ENCODE data around the gene KRTAP10-7. TPM values are rescaled to one million over a fixed set of nuclear protein-coding genes. Genes with fewer than 3 reads are reported as not detected.

Gene KRTAP10-7
- total and polyA plus RNA-seq, 4 experiments from 2014 or later: not detected

DNA sequence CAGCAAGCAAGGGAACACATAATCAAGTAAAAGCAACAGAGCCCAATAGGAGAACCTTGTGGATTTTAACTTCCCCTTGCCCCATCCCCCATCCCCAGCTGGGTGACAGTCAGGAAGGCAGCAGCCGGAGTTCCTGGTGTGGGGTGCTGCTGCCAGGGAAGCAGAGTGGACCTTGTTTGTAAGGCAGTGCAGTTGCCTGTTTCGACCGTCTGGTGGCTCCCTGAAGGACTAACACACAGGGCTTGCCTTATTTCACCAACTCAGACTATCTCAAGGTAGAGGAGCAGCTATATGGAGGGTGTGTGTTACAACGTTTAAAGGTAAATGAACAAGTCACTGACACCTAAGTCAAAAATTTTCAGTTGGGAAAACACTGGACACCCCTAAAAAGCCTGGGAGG lies 18.1 kb downstream of the KRTAP10-7 start:
- ChIA-PET POLR2A (ENCODE audit: partially characterized antibody) (interaction anchor here (1.0 to 5.4 kb wide), 13 partner anchors 12 to 124 kb away, joined by 3 to 89 read pairs (median 5); partner anchors contain the start of genes KRTAP10-12, KRTAP12-2, KRTAP12-3 and KRTAP12-4), CTCF (ENCODE audit: partially characterized antibody) (interaction anchor here (0.9 to 2.8 kb wide), 10 partner anchors 11 to 124 kb away, joined by 3 to 19 read pairs (median 7); partner anchors contain the start of genes KRTAP12-3 and KRTAP12-4)
- Histone ChIP-seq H3K4me3 (ENCODE audit: low read length in 2 of 2) (peak overlapping the region in 1 of 2 donors; percentile 12), H3K27me3 (ENCODE audit: insufficient read depth, low read length) (no peaks in the 10 kb centered on the region), H3K27ac (ENCODE audit: low read depth, low read length) (peak overlapping the region; percentile 40), H3K9me3 (ENCODE audit: control insufficient read depth in 1 of 2, low read length in 2 of 2) (no peaks in the 10 kb centered on the region), H3K4me1 (ENCODE audit: insufficient read depth, low read length) (peaks cover 43% of the 10 kb centered on the region), H3K36me3 (ENCODE audit: insufficient read depth, low read length) (no peaks in the 10 kb centered on the region)
- Mint-ChIP-seq H3K4me3 (peak overlapping the region; percentile 39 to 81 (median 68)), H3K9me3 (peaks cover 2 to 37% (median 30%) of the 10 kb centered on the region in 8 donors), H3K27ac (peak overlapping the region; percentile 83 to 96 (median 93)), H3K27me3 (no peaks in the 10 kb centered on the region), H3K4me1 (peaks cover 31 to 60% (median 48%) of the 10 kb centered on the region in 4 donors), H3K36me3 (peaks cover 22 to 31% of the 10 kb centered on the region in 2 donors)
- no peak for DNase-seq
- intact Hi-C loops (cut with micrococcal nuclease): loop anchor here (10.0 kb wide), 1 partner anchor 74 kb away; the partner anchor contains the start of gene KRTAP10-1

DNA sequence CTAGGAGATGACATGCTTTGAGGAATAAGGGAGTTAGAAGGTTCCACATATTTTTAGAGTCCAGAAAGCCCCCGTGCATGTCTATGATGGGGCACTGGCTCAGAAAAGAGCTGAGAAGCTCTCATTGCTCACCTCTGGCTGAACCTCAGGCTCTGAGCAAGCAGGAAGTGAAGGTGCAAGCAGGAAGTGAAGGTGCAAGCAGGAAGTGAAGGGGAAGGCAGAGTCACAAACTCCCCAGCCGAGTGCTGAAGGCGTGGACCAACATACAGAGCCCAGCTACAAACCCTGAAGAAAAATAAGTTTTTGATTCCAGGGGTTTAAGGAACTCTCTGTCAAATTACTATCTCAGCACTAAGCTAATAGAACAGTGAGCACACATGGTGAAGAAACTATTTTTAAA lies 18.5 kb downstream of the KRTAP10-7 start:
- no peaks in the 10 kb centered on the region for H3K27me3 ChIP-seq (ENCODE audit: insufficient read depth, low read length)
- ChIA-PET POLR2A (ENCODE audit: partially characterized antibody) (interaction anchor here (0.7 to 5.4 kb wide), 15 partner anchors 12 to 255 kb away, joined by 3 to 89 read pairs (median 5); partner anchors contain the start of genes KRTAP10-12, KRTAP12-2, KRTAP12-3 and KRTAP12-4), CTCF (ENCODE audit: partially characterized antibody) (interaction anchor here (0.9 to 2.8 kb wide), 11 partner anchors 11 to 124 kb away, joined by 3 to 19 read pairs (median 6); partner anchors contain the start of genes KRTAP12-3 and KRTAP12-4)
- peak overlapping the region; percentile 39 to 81 (median 68) for H3K4me3 Mint-ChIP-seq
- peaks cover 43% of the 10 kb centered on the region for H3K4me1 ChIP-seq (ENCODE audit: insufficient read depth, low read length)
- H3K4me3 ChIP-seq (ENCODE audit: low read length in 2 of 2): peak overlapping the region in 1 of 2 donors; percentile 12
- H3K9me3 ChIP-seq (ENCODE audit: control insufficient read depth in 1 of 2, low read length in 2 of 2): no peaks in the 10 kb centered on the region
- peaks cover 24 to 35% of the 10 kb centered on the region in 2 donors for H3K36me3 Mint-ChIP-seq
- H3K9me3 Mint-ChIP-seq: peaks cover 2 to 41% (median 34%) of the 10 kb centered on the region in 8 donors
- peaks cover 31 to 60% (median 50%) of the 10 kb centered on the region in 4 donors for H3K4me1 Mint-ChIP-seq
- H3K27ac Mint-ChIP-seq: peak overlapping the region; percentile 83 to 96 (median 93)
- H3K36me3 ChIP-seq (ENCODE audit: insufficient read depth, low read length): no peaks in the 10 kb centered on the region
- no peaks in the 10 kb centered on the region for H3K27me3 Mint-ChIP-seq
- peak overlapping the region; percentile 40 for H3K27ac ChIP-seq (ENCODE audit: low read depth, low read length)
- intact Hi-C loops (cut with micrococcal nuclease): loop anchor here (1.0 to 10.0 kb wide), 2 partner anchors 38 to 74 kb away; partner anchors contain the start of genes KRTAP10-1 and KRTAP12-3
- DNase-seq: peak; percentile 72 to 80 (median 78)

DNA sequence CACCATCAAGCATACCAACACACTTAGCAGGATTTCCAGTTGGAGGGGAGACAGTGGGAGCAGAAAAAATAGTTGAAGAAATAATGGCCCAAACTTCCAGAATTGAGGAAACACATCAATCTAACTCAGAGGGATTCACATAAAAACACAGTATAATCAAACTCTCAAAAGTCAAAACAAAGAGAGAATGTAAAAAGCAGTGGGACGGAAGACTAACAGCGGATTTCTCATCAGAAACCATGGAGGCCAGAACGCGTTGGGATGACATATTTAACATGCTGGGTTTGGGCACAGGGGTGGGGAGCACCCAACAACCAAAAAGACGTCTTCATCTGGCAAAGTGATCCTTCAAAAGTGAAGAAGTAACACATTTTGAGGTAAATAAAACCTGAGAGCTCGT lies 19.5 kb downstream of the KRTAP10-7 start:
- intact Hi-C loops (cut with micrococcal nuclease): loop anchor here (1.0 to 10.0 kb wide), 2 partner anchors 37 to 75 kb away; partner anchors contain the start of genes KRTAP10-1 and KRTAP12-3
- Histone ChIP-seq H3K27ac (ENCODE audit: low read depth, low read length) (no peak overlapping the region), H3K4me1 (ENCODE audit: insufficient read depth, low read length) (peaks cover 43% of the 10 kb centered on the region), H3K9me3 (ENCODE audit: control insufficient read depth in 1 of 2, low read length in 2 of 2) (no peaks in the 10 kb centered on the region), H3K36me3 (ENCODE audit: insufficient read depth, low read length) (no peaks in the 10 kb centered on the region), H3K27me3 (ENCODE audit: insufficient read depth, low read length) (no peaks in the 10 kb centered on the region), H3K4me3 (ENCODE audit: low read length in 2 of 2) (no peak overlapping the region)
- Mint-ChIP-seq H3K36me3 (peaks cover 26 to 43% of the 10 kb centered on the region in 2 donors), H3K4me3 (peak overlapping the region in 4 of 8 donors; percentile 22 to 81 (median 56)), H3K27me3 (no peaks in the 10 kb centered on the region), H3K9me3 (peaks cover 2 to 48% (median 42%) of the 10 kb centered on the region in 8 donors), H3K27ac (peak overlapping the region; percentile 50 to 96 (median 93)), H3K4me1 (peaks cover 31 to 61% (median 47%) of the 10 kb centered on the region in 4 donors)
- CTCF ChIA-PET (ENCODE audit: partially characterized antibody): interaction anchor here (0.7 to 2.8 kb wide), 5 partner anchors 12 to 123 kb away, joined by 3 to 19 read pairs (median 8); partner anchors contain the start of gene KRTAP12-4
- DNase-seq: no peak
- POLR2A ChIA-PET (ENCODE audit: partially characterized antibody): interaction anchor here (1.1 to 5.4 kb wide), 7 partner anchors 11 to 109 kb away, joined by 3 to 89 read pairs (median 16); partner anchors contain the start of genes KRTAP12-2, KRTAP12-3 and KRTAP12-4

GRCh38 chr21:44623575-44623974 lies 23.2 kb downstream of the KRTAP10-7 start:
- H3K4me1 Mint-ChIP-seq: peaks cover 23 to 37% (median 29%) of the 10 kb centered on the region in 4 donors
- peak overlapping the region in 1 of 7 donors; percentile 68 for H3K27ac Mint-ChIP-seq
- no peak overlapping the region for H3K4me3 Mint-ChIP-seq
- Histone ChIP-seq H3K27me3 (ENCODE audit: insufficient read depth, low read length) (no peaks in the 10 kb centered on the region), H3K27ac (ENCODE audit: low read depth, low read length) (no peak overlapping the region), H3K36me3 (ENCODE audit: insufficient read depth, low read length) (no peaks in the 10 kb centered on the region), H3K9me3 (ENCODE audit: control insufficient read depth in 1 of 2, low read length in 2 of 2) (no peaks in the 10 kb centered on the region), H3K4me3 (ENCODE audit: low read length in 2 of 2) (no peak overlapping the region), H3K4me1 (ENCODE audit: insufficient read depth, low read length) (peaks cover 20% of the 10 kb centered on the region)
- DNase-seq: no peak
- peaks cover 2 to 49% (median 42%) of the 10 kb centered on the region in 8 donors for H3K9me3 Mint-ChIP-seq
- intact Hi-C loops (cut with micrococcal nuclease): no loop called here
- ChIA-PET POLR2A (ENCODE audit: partially characterized antibody) (interaction anchor here (1.3 to 5.4 kb wide), 2 partner anchors 34 to 35 kb away, joined by 3 to 89 read pairs; partner anchors contain the start of gene KRTAP12-3), CTCF (ENCODE audit: partially characterized antibody) (no interaction called here)
- no peaks in the 10 kb centered on the region for H3K27me3 Mint-ChIP-seq
- H3K36me3 Mint-ChIP-seq: peaks cover 26 to 46% of the 10 kb centered on the region in 2 donors

DNA sequence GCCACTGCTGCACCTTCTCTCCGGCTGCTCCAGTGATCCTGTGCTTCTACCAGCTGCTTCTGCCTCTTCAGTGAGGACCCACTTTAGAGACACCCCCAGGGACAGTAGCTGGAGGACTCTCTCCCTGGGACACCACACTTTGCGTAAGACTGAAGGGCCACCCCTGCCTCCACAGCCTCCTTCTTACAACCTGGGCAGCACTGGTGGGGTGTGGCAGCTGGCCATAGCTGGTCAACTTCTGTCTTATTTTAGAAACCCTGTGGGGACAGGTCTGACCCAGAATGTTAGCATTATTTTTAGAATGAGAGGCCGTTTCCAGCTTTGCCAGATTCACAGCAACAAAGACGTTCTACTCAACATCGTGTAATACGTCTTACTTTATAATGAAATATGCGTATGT lies 25.4 kb downstream of the KRTAP10-7 start:
- CTCF ChIA-PET (ENCODE audit: partially characterized antibody): interaction anchor here (1.3 kb wide), 2 partner anchors 32 to 117 kb away, joined by 3 to 5 read pairs; partner anchors contain the start of gene KRTAP12-3
- intact Hi-C loops (cut with micrococcal nuclease): no loop called here
- Histone ChIP-seq H3K27me3 (ENCODE audit: insufficient read depth, low read length) (no peaks in the 10 kb centered on the region), H3K9me3 (ENCODE audit: control insufficient read depth in 1 of 2, low read length in 2 of 2) (peaks cover 0 to 4% of the 10 kb centered on the region in 2 donors), H3K27ac (ENCODE audit: low read depth, low read length) (no peak overlapping the region), H3K4me3 (ENCODE audit: low read length in 2 of 2) (no peak overlapping the region), H3K4me1 (ENCODE audit: insufficient read depth, low read length) (peaks cover 25% of the 10 kb centered on the region), H3K36me3 (ENCODE audit: insufficient read depth, low read length) (no peaks in the 10 kb centered on the region)
- POLR2A ChIA-PET (ENCODE audit: partially characterized antibody): interaction anchor here (1.2 to 1.7 kb wide), 2 partner anchors 28 to 32 kb away, joined by 4 read pairs; partner anchors contain the start of gene KRTAP12-3
- H3K4me3 Mint-ChIP-seq: no peak overlapping the region
- H3K36me3 Mint-ChIP-seq: peaks cover 17 to 37% of the 10 kb centered on the region in 2 donors
- H3K27me3 Mint-ChIP-seq: no peaks in the 10 kb centered on the region
- no peak overlapping the region for H3K27ac Mint-ChIP-seq
- H3K9me3 Mint-ChIP-seq: peaks cover 2 to 40% (median 36%) of the 10 kb centered on the region in 8 donors
- peaks cover 12 to 33% (median 24%) of the 10 kb centered on the region in 4 donors for H3K4me1 Mint-ChIP-seq
- DNase-seq: no peak

GRCh38 chr21:44626262-44626661 lies 25.9 kb downstream of the KRTAP10-7 start:
- peak overlapping the region in 1 of 8 donors; percentile 29 for H3K4me3 Mint-ChIP-seq
- DNase-seq: no peak
- POLR2A ChIA-PET (ENCODE audit: partially characterized antibody): interaction anchor here (1.2 to 1.7 kb wide), 2 partner anchors 27 to 32 kb away, joined by 4 read pairs; partner anchors contain the start of gene KRTAP12-3
- H3K9me3 Mint-ChIP-seq: peaks cover 2 to 43% (median 39%) of the 10 kb centered on the region in 8 donors
- CTCF ChIA-PET (ENCODE audit: partially characterized antibody): interaction anchor here (1.3 kb wide), 1 partner anchor 116 kb away, joined by 3 read pairs; no protein-coding TSS in a partner anchor
- no peak overlapping the region for H3K27ac ChIP-seq (ENCODE audit: low read depth, low read length)
- no peak overlapping the region for H3K27ac Mint-ChIP-seq
- intact Hi-C loops (cut with micrococcal nuclease): no loop called here
- H3K36me3 ChIP-seq (ENCODE audit: insufficient read depth, low read length): no peaks in the 10 kb centered on the region
- peaks cover 26% of the 10 kb centered on the region for H3K4me1 ChIP-seq (ENCODE audit: insufficient read depth, low read length)
- no peak overlapping the region for H3K4me3 ChIP-seq (ENCODE audit: low read length in 2 of 2)
- H3K27me3 ChIP-seq (ENCODE audit: insufficient read depth, low read length): no peaks in the 10 kb centered on the region
- peaks cover 0 to 4% of the 10 kb centered on the region in 2 donors for H3K9me3 ChIP-seq (ENCODE audit: control insufficient read depth in 1 of 2, low read length in 2 of 2)
- H3K4me1 Mint-ChIP-seq: peaks cover 10 to 34% (median 26%) of the 10 kb centered on the region in 4 donors
- peaks cover 16 to 40% of the 10 kb centered on the region in 2 donors for H3K36me3 Mint-ChIP-seq
- H3K27me3 Mint-ChIP-seq: no peaks in the 10 kb centered on the region
